MV-4-11 (cell line): Measurements from ENCODE around the gene HAUS3.

ENCODE experiments used
- DNase-seq: peaks from one replicate; lab custom pipeline; 2025; lab: John Stamatoyannopoulos, UW

HAUS3 gene, protein sequence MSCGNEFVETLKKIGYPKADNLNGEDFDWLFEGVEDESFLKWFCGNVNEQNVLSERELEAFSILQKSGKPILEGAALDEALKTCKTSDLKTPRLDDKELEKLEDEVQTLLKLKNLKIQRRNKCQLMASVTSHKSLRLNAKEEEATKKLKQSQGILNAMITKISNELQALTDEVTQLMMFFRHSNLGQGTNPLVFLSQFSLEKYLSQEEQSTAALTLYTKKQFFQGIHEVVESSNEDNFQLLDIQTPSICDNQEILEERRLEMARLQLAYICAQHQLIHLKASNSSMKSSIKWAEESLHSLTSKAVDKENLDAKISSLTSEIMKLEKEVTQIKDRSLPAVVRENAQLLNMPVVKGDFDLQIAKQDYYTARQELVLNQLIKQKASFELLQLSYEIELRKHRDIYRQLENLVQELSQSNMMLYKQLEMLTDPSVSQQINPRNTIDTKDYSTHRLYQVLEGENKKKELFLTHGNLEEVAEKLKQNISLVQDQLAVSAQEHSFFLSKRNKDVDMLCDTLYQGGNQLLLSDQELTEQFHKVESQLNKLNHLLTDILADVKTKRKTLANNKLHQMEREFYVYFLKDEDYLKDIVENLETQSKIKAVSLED

DNA sequence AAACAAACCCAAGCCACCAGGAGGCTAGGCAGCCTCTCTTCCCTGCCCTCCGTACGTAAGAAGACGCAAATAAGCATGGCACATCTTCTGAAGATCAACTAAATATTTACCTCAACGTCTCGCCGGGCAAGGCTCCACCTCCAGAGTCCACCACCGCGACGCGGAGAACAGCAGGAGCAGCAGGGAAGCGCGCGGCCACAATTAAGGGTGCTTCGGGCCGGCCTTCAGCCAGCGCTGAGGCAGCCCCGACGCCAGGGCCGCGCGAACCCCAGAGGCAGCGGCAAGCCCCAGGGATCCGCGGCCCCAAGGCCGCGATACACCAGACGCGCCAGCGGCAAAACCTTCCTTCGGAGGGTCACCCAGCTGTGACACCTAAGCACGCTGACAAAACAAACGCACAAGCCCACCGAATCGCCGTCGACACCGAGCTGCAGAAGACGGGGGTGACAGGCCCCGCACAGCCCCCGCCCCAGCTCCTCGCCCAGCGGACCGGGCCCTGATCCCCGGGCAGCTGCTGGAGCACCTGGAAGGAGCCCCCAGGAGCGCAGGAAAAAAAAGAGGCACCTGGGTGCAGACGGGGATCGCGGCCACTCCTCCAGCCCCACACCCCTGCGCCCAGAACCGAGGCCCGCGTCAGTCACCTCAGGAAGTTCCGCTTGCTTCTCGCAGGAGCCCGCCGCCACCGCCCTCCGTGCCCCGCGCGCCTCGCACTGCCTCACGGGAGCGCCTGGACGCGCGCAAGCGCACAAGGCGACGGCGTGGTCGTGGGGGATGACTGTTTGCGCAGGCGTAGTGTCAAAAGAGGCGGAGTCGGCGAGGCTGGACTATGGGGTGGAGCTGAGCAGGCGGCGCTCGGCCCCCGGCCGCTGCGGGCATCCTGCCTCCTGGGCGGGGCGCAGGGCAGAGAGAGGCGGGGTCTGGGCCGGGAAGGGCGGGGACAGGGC, at the start of gene HAUS3, which contains the start of gene POLN:
TSS of gene HAUS3 (minus strand) at position 712 of the 944 bp plus-strand sequence. CDS start 1,175 bp downstream, outside the sequence.
TSS of gene POLN (minus strand) at position 712 of the 944 bp plus-strand sequence. CDS start 12,890 bp downstream, outside the sequence.
- DNase-seq, result peak; percentile 94

- DNase-seq, result peak; percentile 53
These were observed 49.2 kb upstream of the HAUS3 start for GRCh38 chr4:2290974-2291704.

DNA sequence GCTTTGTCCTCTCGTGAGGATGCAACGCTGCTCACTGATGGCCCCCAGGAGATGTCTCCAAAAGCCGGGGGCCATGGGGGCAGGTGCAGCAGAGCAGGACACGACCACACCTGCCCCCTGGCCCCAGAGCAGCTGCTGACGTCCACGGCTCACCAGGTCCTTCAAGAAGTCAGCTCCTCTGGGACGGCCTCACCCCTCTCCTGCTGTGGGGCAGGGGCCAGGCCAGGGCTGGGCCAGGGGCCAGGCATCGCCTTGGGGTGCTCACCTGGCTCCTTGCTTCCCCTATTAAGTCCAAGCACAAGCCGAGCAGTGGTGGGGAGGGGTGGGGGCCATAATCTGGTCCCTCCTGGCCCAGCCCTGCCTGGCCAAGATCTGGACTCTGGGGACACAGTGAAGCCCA, 48.6 kb upstream of the HAUS3 start:
- DNase-seq, result no peak

DNA sequence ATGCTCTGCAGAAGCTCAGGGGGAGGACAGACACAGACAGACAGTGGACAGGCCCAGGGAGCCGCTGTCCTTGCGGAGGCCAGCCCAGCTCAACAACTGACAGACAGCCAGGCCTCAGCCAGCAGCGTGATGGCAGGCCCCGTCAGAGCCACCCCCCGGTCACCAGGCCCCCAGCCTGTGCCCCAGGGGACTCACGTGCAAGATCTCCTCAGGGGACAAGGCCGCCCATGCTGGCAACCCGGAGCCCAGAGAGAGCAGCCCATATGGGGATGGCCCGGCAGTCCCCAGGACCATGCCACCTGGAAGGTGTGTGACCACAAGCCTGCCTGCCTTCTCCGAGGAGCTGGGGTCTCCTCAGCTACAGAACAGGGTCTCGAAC, 48.0 kb upstream of the HAUS3 start:
- no peak for DNase-seq

DNA sequence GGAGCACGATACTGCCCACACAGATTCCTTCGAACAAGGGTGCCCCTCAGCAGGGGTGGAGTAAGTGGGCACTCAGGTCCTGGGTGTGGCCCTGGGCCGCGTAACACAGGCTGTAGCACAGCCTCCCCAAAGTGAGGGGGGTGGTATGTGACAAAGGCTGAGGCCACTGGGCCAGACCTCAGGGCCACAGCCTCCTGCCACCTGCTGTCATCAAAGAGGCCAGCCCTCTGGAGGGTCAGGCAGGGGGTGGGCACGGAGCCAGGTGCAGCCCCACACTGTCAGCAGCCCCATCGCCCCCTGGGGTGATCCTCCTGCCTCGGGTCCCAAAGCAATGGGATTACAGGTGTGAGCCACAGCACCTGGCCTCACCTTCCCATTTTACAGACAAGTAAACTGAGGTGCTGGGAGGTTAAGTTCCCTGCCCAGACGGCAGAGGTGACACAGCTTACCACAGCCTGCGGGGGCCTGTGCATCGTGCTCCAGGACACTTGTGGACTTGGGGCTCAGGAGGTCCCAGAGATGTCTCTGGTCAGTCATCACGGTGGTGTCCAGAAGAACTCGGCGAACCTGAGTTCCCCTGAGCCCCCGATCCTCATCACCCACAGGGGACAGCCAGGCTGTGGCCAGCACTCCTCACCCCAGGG, 47.5 kb upstream of the HAUS3 start:
- no peak for DNase-seq

- DNase-seq, result no peak
These were observed 46.2 kb upstream of the HAUS3 start for GRCh38 chr4:2288051-2288541.

DNA sequence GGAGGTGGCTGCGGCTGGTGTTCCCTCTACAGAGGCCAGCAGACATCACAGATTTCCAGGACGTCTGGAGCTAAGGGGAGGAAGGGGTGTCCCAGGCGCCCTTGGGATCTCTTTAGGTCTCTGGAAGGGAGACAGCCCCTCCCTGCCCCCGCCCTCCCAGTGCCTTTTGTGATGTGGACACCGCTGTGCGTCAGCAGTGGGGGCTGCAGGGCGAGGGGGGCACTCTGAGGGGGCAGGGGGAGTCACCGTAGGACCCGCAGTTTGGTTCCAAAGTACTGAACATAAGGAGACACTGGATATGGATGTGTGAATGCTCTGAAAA, 45.6 kb upstream of the HAUS3 start:
- DNase-seq, result no peak

- no peak for DNase-seq
These were observed 45.1 kb upstream of the HAUS3 start for GRCh38 chr4:2286904-2287593.

DNA sequence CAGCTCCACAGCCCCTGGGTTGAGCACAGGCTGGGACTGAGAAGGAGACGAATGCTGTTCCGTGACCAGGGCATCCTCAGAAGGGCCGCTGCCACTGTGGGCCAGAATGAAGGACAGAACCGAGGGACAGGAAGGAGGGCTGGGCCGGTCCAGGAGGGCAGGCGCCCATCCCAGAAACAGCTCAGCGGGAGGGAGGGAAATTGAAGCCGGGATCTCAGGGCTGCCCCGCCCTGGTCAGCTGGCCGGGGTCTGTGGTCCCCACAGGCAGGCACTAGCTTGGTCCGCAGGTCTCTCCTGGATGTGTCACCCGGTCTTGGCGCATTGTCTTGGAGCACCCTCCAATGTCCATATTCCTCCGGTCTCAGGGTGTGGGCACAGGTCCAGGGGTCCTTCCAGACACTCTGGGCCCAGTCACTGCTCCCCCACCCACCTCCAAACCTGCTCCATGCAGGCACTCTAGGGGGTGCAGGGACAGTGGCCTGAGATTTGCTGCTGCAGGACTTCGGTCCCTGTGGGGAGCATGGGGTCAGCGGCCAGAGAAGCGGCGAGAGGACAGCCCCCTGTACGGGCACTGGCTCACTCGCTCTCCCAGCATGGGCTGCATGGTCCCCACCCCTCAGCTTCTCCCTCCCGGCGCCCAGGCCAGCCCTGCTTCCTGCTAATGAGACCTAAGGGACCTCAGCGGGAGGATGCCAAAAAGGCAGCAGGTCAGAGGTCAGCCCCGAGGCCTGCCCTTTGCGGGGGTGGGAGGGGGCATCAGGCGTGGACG, 43.9 kb upstream of the HAUS3 start:
- DNase-seq, result no peak

DNA sequence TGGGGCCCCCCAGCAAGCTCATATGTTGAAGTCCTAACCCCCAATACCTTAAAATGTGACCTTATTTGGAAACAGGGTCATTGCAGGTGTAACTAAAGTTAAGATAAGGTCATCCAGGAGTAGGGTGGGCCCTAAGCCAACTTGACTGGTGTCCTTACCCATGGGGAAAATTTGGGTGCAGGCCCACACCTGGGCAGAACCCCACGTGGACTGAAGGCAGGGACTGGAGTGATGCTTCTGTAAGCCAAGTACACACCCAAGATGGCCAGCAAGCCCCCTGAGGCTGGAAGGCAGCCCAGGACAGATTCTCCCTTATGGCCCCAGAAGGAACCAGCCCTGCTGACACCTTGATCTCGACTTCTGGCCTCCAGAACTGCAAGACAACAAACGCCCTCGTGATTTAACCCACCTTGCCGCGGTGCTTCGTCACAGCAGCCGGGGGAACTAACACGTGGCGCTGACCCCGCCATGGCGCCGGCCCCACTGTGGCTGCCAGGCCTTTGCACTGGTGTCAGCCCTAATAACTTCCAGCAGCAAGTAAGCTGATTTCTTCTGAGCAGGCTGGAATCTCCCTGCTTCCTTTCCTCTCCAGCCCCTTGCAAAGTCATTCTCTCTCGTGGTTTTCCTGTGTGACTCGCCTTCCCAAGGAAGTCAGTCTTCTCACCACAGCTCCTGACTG, 43.2 kb upstream of the HAUS3 start:
- no peak for DNase-seq

GRCh38 chr4:2284161-2284933, 42.4 kb upstream of the HAUS3 start:
- no peak for DNase-seq

DNA sequence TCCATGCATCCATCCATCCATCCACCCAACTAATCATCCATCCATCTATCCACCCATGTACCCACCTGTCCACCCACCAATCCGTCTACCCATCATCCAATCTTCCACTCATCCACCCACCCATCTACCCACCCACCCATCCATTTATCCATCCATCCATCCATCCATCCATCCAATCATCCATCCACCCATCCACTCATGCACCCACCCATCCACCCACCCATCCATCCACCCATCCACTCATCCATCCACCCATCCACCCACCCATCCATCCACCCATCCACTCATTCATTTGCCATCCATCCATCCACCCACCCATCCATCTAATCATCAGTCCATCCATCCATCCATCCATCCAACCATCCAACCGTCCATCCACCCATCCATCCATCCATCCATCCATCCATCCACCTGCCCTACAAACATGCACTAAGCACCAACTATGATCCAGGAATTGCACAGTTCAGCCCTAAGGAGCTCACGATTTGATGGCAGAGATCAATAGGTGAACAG, 41.3 kb upstream of the HAUS3 start:
- no peak for DNase-seq

- DNase-seq, result peak; percentile 40
These were observed 39.8 kb upstream of the HAUS3 start for GRCh38 chr4:2281575-2282343.

- DNase-seq, result peak; percentile 18
These were observed 38.8 kb upstream of the HAUS3 start for GRCh38 chr4:2280531-2281300.

DNA sequence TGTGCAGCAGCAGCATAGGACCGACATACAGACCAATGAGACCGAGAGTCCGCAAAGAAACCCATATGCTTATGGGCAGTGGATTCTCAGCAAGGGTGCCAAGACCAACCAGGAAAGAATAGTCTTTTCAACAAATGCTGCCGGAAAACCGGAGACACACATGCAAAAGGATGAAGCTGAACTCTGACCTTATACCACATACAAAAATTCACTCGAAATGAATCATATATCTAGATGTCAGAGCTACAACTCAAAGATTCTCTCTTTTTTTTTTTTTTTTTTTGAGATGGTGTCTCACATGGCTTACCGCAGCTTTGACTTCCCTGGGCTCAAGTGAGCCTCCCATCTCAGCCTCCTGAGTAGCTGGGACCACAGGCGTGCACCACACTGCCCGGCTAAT, 36.0 kb upstream of the HAUS3 start:
- DNase-seq, result no peak

- DNase-seq, result no peak
These were observed 34.8 kb upstream of the HAUS3 start for GRCh38 chr4:2276581-2277325.
